Measurements from ENCODE around the gene CCDC85B. TPM values are rescaled to one million over a fixed set of nuclear protein-coding genes. Genes with fewer than 3 reads are reported as not detected.

The CCDC85B gene
- total and polyA plus RNA-seq, 2 of the 13 experiments (the other 11 are each of a cell fraction or from before 2014, with no cell fraction given): 8.2 to 19.5 TPM

- TF ChIP-seq GMEB1 (CRISPR knock-in tag; IDR thresholded peaks at IDR 0.05; ENCODE audit: borderline replicate concordance) (no peak; the same call in 1 of the 2 replicates), ZIK1 (CRISPR knock-in tag; IDR thresholded peaks at IDR 0.05; ENCODE audit: borderline replicate concordance, low read depth) (no peak), KDM5A (IDR thresholded peaks at IDR 0.05; ENCODE audit: borderline replicate concordance, low read length) (peak; percentile 36; the same call in 1 of the 2 replicates), ZNF230 (CRISPR knock-in tag; IDR thresholded peaks at IDR 0.05) (no peak), KLF6 (CRISPR knock-in tag; IDR thresholded peaks at IDR 0.05) (no peak), ZNF766 (CRISPR knock-in tag; IDR thresholded peaks at IDR 0.05; ENCODE audit: borderline replicate concordance) (no peak), ZNF687 (CRISPR knock-in tag; IDR thresholded peaks at IDR 0.05) (no peak; the same call in none of the 2 replicates), SKI (IDR thresholded peaks at IDR 0.05; ENCODE audit: partially characterized antibody) (no peak), ZBTB33 (CRISPR knock-in tag; IDR thresholded peaks at IDR 0.05) (no peak), TRAFD1 (CRISPR knock-in tag; IDR thresholded peaks at IDR 0.05; ENCODE audit: borderline replicate concordance) (no peak), ZFY (CRISPR knock-in tag; IDR thresholded peaks at IDR 0.05) (peak; percentile 38; the same call in 1 of the 2 replicates), ATF4 (CRISPR knock-in tag; IDR thresholded peaks at IDR 0.05) (no peak)
These were observed 28.0 kb downstream of the CCDC85B start, which contains the start of gene C11orf68 (continued) for GRCh38 chr11:65918211-65919140.

Data from HepG2 (cell line).